ENCODE results near the gene MAB21L2.

Gene MAB21L2

GRCh38 chr4:150588316-150588715, 6.4 kb downstream of the MAB21L2 start:
- Mint-ChIP-seq H3K4me1 (peaks cover 9% of the 10 kb centered on the region), H3K27ac (no peak overlapping the region), H3K27me3 (ENCODE audit: low read depth) (peaks cover 61% of the 10 kb centered on the region), H3K9me3 (no peaks in the 10 kb centered on the region), H3K4me3 (peak overlapping the region; percentile 38 to 60 (median 55)), H3K36me3 (ENCODE audit: low read depth) (peaks cover 37% of the 10 kb centered on the region)
- TF ChIP-seq CTCF (IDR thresholded peaks at IDR 0.05; ENCODE audit: unreplicated experiment in 3 of 3), result no peak

- Mint-ChIP-seq H3K9me3 (no peaks in the 10 kb centered on the region), H3K27me3 (ENCODE audit: low read depth) (peaks cover 53% of the 10 kb centered on the region), H3K27ac (no peak overlapping the region), H3K4me1 (peaks cover under 1% of the 10 kb centered on the region), H3K4me3 (peak overlapping the region in 1 of 3 experiments; percentile 60), H3K36me3 (ENCODE audit: low read depth) (peaks cover 30% of the 10 kb centered on the region)
- TF ChIP-seq CTCF (IDR thresholded peaks at IDR 0.05; ENCODE audit: unreplicated experiment in 3 of 3), result no peak
These were observed 7.2 kb downstream of the MAB21L2 start for GRCh38 chr4:150589157-150589556.

- no peak overlapping the region for H3K27ac Mint-ChIP-seq
- H3K9me3 Mint-ChIP-seq, result no peaks in the 10 kb centered on the region
- TF ChIP-seq CTCF (IDR thresholded peaks at IDR 0.05; ENCODE audit: unreplicated experiment in 3 of 3), result no peak
- peak overlapping the region in 2 of 3 experiments; percentile 33 to 38 for H3K4me3 Mint-ChIP-seq
- peaks cover 28% of the 10 kb centered on the region for H3K36me3 Mint-ChIP-seq (ENCODE audit: low read depth)
- H3K27me3 Mint-ChIP-seq (ENCODE audit: low read depth), result peaks cover 38% of the 10 kb centered on the region
- no peaks in the 10 kb centered on the region for H3K4me1 Mint-ChIP-seq
These were observed 8.7 kb downstream of the MAB21L2 start for GRCh38 chr4:150590631-150591030.

GRCh38 chr4:150591406-150591805, 9.5 kb downstream of the MAB21L2 start:
- Mint-ChIP-seq H3K9me3 (no peaks in the 10 kb centered on the region), H3K27me3 (ENCODE audit: low read depth) (peaks cover 30% of the 10 kb centered on the region), H3K36me3 (ENCODE audit: low read depth) (peaks cover 20% of the 10 kb centered on the region), H3K4me1 (no peaks in the 10 kb centered on the region), H3K4me3 (peak overlapping the region in 1 of 3 experiments; percentile 13), H3K27ac (peak overlapping the region in 1 of 3 experiments; percentile 8)
- no peak for TF ChIP-seq CTCF (IDR thresholded peaks at IDR 0.05; ENCODE audit: unreplicated experiment in 3 of 3)

GRCh38 chr4:150591904-150592303, 10.0 kb downstream of the MAB21L2 start:
- H3K9me3 Mint-ChIP-seq, result no peaks in the 10 kb centered on the region
- peaks cover 26% of the 10 kb centered on the region for H3K27me3 Mint-ChIP-seq (ENCODE audit: low read depth)
- H3K4me1 Mint-ChIP-seq, result no peaks in the 10 kb centered on the region
- no peak overlapping the region for H3K4me3 Mint-ChIP-seq
- no peak for TF ChIP-seq CTCF (IDR thresholded peaks at IDR 0.05; ENCODE audit: unreplicated experiment in 3 of 3)
- H3K27ac Mint-ChIP-seq, result peak overlapping the region in 1 of 3 experiments; percentile 8
- H3K36me3 Mint-ChIP-seq (ENCODE audit: low read depth), result peaks cover 18% of the 10 kb centered on the region

- H3K4me1 Mint-ChIP-seq, result no peaks in the 10 kb centered on the region
- peaks cover 8% of the 10 kb centered on the region for H3K36me3 Mint-ChIP-seq (ENCODE audit: low read depth)
- TF ChIP-seq CTCF (IDR thresholded peaks at IDR 0.05; ENCODE audit: unreplicated experiment in 3 of 3), result peak in 2 of 3 experiments; percentile 13 to 21
- no peak overlapping the region for H3K4me3 Mint-ChIP-seq
- H3K27ac Mint-ChIP-seq, result no peak overlapping the region
- peaks cover 11% of the 10 kb centered on the region for H3K27me3 Mint-ChIP-seq (ENCODE audit: low read depth)
- no peaks in the 10 kb centered on the region for H3K9me3 Mint-ChIP-seq
These were observed 12.0 kb downstream of the MAB21L2 start for GRCh38 chr4:150593996-150594395.
